Adrenal gland (tissue), 5 donors: ENCODE measurements around the gene SHLD1.

Experiments used
- POLR2A ChIP-seq, 2 donors: fragments of 450-650 bp; IDR thresholded peaks; one replicate each; pipeline ENCODE4 v1.6.1; 2017; ENCODE audit warnings: antibody characterized with exemption in 2 of 2, mild to moderate bottlenecking in 2 of 2, moderate library complexity in 1 of 2
- TF ChIP-seq, protein P1 (sequence below), 6 experiments: fragments of 450-650 bp in 4 of 6; fragments of 200-600 bp in 2 of 6; sonication (generic) in 1 of 6; IDR thresholded peaks; 1 replicate in 5 of 6; 2 replicates in 1 of 6; pipeline versions ENCODE4 v1.5.1 to v1.8.0; 2016 to 2021; ENCODE audit warnings: antibody characterized with exemption in 6 of 6, mild to moderate bottlenecking in 2 of 6, moderate library complexity in 1 of 6
- donor health status: DM: no; HTN: no; CAD: no.

DNA sequence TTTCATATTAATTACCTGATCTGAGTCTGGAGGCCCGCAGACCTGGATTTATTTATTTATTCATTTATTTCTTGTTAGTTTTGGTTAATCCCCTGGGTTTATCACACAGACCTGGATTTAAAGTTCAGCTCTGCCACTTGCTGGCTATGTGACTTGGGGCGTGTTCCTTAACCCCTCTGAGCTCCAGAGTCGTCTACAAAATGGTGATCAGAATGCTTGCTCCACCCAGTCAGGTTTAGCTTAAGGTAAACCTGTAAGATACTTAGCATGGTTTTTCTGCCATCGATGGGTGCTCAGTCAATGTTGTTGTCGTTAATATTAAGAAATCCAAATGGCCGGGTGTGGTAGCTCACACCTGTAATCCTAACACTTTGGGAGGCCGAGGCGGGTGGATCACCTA, 23.4 kb downstream of the SHLD1 start:
- TF ChIP-seq, protein P1, sequence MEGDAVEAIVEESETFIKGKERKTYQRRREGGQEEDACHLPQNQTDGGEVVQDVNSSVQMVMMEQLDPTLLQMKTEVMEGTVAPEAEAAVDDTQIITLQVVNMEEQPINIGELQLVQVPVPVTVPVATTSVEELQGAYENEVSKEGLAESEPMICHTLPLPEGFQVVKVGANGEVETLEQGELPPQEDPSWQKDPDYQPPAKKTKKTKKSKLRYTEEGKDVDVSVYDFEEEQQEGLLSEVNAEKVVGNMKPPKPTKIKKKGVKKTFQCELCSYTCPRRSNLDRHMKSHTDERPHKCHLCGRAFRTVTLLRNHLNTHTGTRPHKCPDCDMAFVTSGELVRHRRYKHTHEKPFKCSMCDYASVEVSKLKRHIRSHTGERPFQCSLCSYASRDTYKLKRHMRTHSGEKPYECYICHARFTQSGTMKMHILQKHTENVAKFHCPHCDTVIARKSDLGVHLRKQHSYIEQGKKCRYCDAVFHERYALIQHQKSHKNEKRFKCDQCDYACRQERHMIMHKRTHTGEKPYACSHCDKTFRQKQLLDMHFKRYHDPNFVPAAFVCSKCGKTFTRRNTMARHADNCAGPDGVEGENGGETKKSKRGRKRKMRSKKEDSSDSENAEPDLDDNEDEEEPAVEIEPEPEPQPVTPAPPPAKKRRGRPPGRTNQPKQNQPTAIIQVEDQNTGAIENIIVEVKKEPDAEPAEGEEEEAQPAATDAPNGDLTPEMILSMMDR (IDR thresholded peaks at IDR 0.05), result no peak
- TF ChIP-seq POLR2A (IDR thresholded peaks at IDR 0.05), result no peak
